GM21825 (cell line): ENCODE measurements around the gene LINC00632.
"Not testable (repeated sequence)": the region's sequence is repeated elsewhere in the genome, so short reads cannot be mapped to it uniquely, and the experiment has no call there.

Experiments
- ATAC-seq: cut with Tn5 transposase; IDR thresholded peaks from one replicate; pipeline ENCODE4 v1.9.1; 2021; ENCODE audit warnings: mild to moderate bottlenecking, moderate library complexity; ENCODE audit not compliant: unreplicated experiment

The LINC00632 gene

GRCh38 chrX:140709421-140709846 lies at the start of gene LINC00632:
Gene LINC00632, plus strand, starts transcription at chrX:140709759.
- no peak for ATAC-seq

GRCh38 chrX:140661643-140662042 lies 47.9 kb upstream of the LINC00632 start:
- no peak for ATAC-seq

GRCh38 chrX:140664939-140665338 lies 44.6 kb upstream of the LINC00632 start:
- no peak for ATAC-seq

- no peak for ATAC-seq
Observed at GRCh38 chrX:140672840-140673731, 36.5 kb upstream of the LINC00632 start.

- ATAC-seq, result no peak
Observed at GRCh38 chrX:140687706-140688105, 21.9 kb upstream of the LINC00632 start.

GRCh38 chrX:140691596-140691995 lies 18.0 kb upstream of the LINC00632 start:
- not testable (repeated sequence) for ATAC-seq

- ATAC-seq, result no peak
Observed at GRCh38 chrX:140697618-140698017, 11.9 kb upstream of the LINC00632 start.

GRCh38 chrX:140701480-140701879 lies 8.1 kb upstream of the LINC00632 start:
- no peak for ATAC-seq

- ATAC-seq, result no peak
Observed at GRCh38 chrX:140710710-140711109, 1.2 kb downstream of the LINC00632 start.

- no peak for ATAC-seq
Observed at GRCh38 chrX:140711894-140712293, 2.3 kb downstream of the LINC00632 start.

- no peak for ATAC-seq
Observed at GRCh38 chrX:140712413-140713173, 3.0 kb downstream of the LINC00632 start.

GRCh38 chrX:140713174-140713539 lies 3.6 kb downstream of the LINC00632 start:
- no peak for ATAC-seq

- ATAC-seq, result no peak
Observed at GRCh38 chrX:140715787-140716186, 6.2 kb downstream of the LINC00632 start.

- ATAC-seq, result no peak
Observed at GRCh38 chrX:140723121-140723715, 13.7 kb downstream of the LINC00632 start.

GRCh38 chrX:140724309-140724708 lies 14.8 kb downstream of the LINC00632 start:
- no peak for ATAC-seq

GRCh38 chrX:140724736-140725135 lies 15.2 kb downstream of the LINC00632 start:
- no peak for ATAC-seq

GRCh38 chrX:140725500-140725899 lies 15.9 kb downstream of the LINC00632 start:
- ATAC-seq, result no peak

- ATAC-seq, result no peak
Observed at GRCh38 chrX:140733766-140734342, 24.3 kb downstream of the LINC00632 start.

- ATAC-seq, result no peak
Observed at GRCh38 chrX:140744085-140744484, 34.5 kb downstream of the LINC00632 start.

- no peak for ATAC-seq
Observed at GRCh38 chrX:140756941-140757340, 47.4 kb downstream of the LINC00632 start.

GRCh38 chrX:140762061-140762460 lies 52.5 kb downstream of the LINC00632 start:
- ATAC-seq, result peak; percentile 82
